Lung (tissue), 12 donors: Measurements from ENCODE around the gene ANGPTL4. TPM values are rescaled to one million over a fixed set of nuclear protein-coding genes. Genes with fewer than 3 reads are reported as not detected.
A peak's percentile ranks its signal among the peaks of the same experiment; 100 is the strongest.

ENCODE experiments used
- ATAC-seq: fragments of 200-7000 bp; cut with Tn5 transposase; one replicate; pipeline ENCODE4 v1.9.1; 2020; ENCODE audit warnings: moderate number of reproducible peaks; ENCODE audit not compliant: insufficient read depth, low FRiP score
- DNase-seq, 3 donors: peaks; one replicate each; pipeline ENCODE4 v3.0.0-alpha.2; 2013 to 2017
- H3K27ac ChIP-seq, 2 donors: one replicate each; pipeline ENCODE4 v1.5.1; 2013; ENCODE audit warnings: mild to moderate bottlenecking in 2 of 2, moderate library complexity in 2 of 2, control low read depth in 1 of 2, inconsistent platforms in 1 of 2, low read depth in 1 of 2, low read length in 1 of 2
- H3K27me3 ChIP-seq, 3 donors: one replicate each; pipeline ENCODE4 v1.5.1; 2013; ENCODE audit warnings: low read length in 2 of 3; ENCODE audit not compliant: control insufficient read depth in 3 of 3, insufficient read depth in 3 of 3
- H3K36me3 ChIP-seq, 4 donors: one replicate each; pipeline ENCODE4 v1.5.1; 2013; ENCODE audit warnings: low read length in 4 of 4, mild to moderate bottlenecking in 1 of 4, moderate library complexity in 1 of 4; ENCODE audit not compliant: control insufficient read depth in 4 of 4, insufficient read depth in 4 of 4
- H3K4me1 ChIP-seq, 5 donors: one replicate each; pipeline ENCODE4 v1.5.1; 2013; ENCODE audit warnings: low read length in 5 of 5, mild to moderate bottlenecking in 2 of 5, moderate library complexity in 1 of 5; ENCODE audit not compliant: control insufficient read depth in 5 of 5, insufficient read depth in 5 of 5
- H3K4me3 ChIP-seq: one replicate; pipeline ENCODE4 v1.5.1; 2013; ENCODE audit warnings: mild to moderate bottlenecking, control low read depth, moderate library complexity
- H3K9ac ChIP-seq, 2 donors: one replicate each; pipeline ENCODE4 v1.5.1; 2013; ENCODE audit warnings: low read length in 2 of 2, control low read depth in 1 of 2; ENCODE audit not compliant: insufficient read depth in 1 of 2
- H3K9me3 ChIP-seq, 4 donors: one replicate each; pipeline ENCODE4 v1.5.1; 2013; ENCODE audit warnings: low read length in 3 of 4, mild to moderate bottlenecking in 1 of 4, moderate library complexity in 1 of 4; ENCODE audit not compliant: control insufficient read depth in 4 of 4, insufficient read depth in 3 of 4
- WGBS, 2 donors: extraction: QIAGEN DNeasy Blood & Tissue Kit; methylation state at CpG; one replicate each; pipeline ENCODE4 v1.1.7; 2013; 5-methylcytosine and 5-hydroxymethylcytosine counted together
- polyA plus RNA-seq, 2 donors: library from polyadenylated mRNA; stranded (reverse); fragments of 200-250 nt; gene quantifications; one replicate each; pipeline ENCODE4 v1.2.1, GENCODE V29; 2013
- total RNA-seq, 2 donors: library from RNA; depleted of rRNA in 1 of 2; stranded (reverse); fragments of >200 nt in 1 of 2; gene quantifications; one replicate each; pipeline ENCODE4 v1.2.1, GENCODE V29; 2014 to 2021
- TF ChIP-seq, protein P1 (sequence below): IDR thresholded peaks from 2 replicates; pipeline ENCODE4 v1.5.1; 2012; ENCODE audit warnings: mild to moderate bottlenecking; ENCODE audit errors: control extremely low read depth, extremely low read depth
- donor health status: control.
- donor health status: control.
- donor health status: Bipolar disorder and iron deficiency.
- donor health status: healthy.
- donor health status: DM: yes; HTN: yes; CAD: no.

Gene ANGPTL4
- total and polyA plus RNA-seq, 4 donors = 4.4 to 96.3 (median 12.6) TPM

DNA sequence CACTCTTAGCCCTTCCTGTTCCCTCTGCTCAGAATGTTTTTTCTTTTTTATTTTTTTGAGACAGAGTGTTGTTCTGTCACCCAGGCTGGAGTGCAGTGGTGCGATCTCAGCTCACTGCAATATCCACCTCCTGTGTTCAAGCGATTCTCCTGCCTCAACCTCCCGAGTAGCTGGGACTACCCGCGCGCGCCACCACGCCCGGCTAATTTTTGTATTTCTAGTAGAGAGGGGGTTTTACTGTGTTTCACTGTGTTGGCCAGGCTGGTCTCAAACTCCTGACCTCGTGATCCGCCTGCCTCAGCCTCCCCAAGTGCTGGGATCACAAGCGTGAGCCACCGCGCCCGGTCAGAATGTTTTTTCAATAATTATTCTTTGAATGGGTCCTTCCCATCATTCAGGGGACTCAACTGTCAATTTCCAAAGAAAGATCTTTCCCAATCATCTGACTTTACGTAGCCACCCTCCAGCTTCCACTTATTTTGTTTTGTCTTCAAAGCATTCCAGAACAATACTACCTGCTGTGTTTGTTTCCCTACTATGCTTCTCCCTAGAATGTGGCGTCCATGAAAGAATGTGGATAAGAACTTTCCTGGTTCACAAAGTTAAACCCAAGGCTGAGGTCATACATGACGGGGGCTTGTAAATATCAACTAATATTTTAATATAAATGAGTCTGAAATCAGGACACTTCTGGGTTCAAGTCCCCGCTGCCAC, 44.0 kb upstream of the ANGPTL4 start:
- Histone ChIP-seq H3K27ac (no peak overlapping the region), H3K9ac (peak overlapping the region; percentile 93 to 97), H3K9me3 (no peaks in the 10 kb centered on the region), H3K36me3 (peaks cover 7 to 26% (median 23%) of the 10 kb centered on the region in 4 donors), H3K27me3 (no peaks in the 10 kb centered on the region), H3K4me3 (no peak overlapping the region), H3K4me1 (peaks cover 5 to 21% (median 12%) of the 10 kb centered on the region in 5 donors)
- DNase-seq (no peak), ATAC-seq (no peak)
- WGBS, 2 donors = 86 to 89% methylated on average over 19 of the region's 19 CpGs
- TF ChIP-seq, protein P1, sequence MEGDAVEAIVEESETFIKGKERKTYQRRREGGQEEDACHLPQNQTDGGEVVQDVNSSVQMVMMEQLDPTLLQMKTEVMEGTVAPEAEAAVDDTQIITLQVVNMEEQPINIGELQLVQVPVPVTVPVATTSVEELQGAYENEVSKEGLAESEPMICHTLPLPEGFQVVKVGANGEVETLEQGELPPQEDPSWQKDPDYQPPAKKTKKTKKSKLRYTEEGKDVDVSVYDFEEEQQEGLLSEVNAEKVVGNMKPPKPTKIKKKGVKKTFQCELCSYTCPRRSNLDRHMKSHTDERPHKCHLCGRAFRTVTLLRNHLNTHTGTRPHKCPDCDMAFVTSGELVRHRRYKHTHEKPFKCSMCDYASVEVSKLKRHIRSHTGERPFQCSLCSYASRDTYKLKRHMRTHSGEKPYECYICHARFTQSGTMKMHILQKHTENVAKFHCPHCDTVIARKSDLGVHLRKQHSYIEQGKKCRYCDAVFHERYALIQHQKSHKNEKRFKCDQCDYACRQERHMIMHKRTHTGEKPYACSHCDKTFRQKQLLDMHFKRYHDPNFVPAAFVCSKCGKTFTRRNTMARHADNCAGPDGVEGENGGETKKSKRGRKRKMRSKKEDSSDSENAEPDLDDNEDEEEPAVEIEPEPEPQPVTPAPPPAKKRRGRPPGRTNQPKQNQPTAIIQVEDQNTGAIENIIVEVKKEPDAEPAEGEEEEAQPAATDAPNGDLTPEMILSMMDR = no peak

DNA sequence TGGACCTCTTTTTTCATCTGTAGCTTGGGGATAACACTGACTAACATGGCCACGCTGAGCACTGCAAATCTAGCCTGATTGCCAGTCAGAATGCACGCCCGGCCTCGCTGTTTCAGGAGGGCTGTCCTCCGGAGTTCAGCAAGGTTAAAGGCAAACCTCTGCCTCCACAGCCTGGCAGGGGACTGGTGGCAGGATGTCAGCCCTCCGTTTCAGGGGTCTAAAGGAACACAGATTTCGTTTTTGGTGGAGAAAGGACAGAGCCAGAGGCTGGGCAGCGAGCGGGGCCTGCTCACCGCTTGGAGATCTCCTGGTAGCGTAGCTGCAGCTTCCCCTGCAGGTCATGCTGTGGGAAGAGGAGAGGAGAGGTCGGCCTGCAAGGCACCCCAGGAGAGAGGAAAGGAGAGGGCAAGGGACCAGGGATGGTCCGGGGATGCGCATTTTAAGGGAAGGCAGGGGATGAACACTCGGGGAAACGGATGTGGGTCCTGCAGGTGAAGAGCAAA, 43.3 kb upstream of the ANGPTL4 start:
- Histone ChIP-seq H3K4me1 (peaks cover 5 to 21% (median 12%) of the 10 kb centered on the region in 5 donors), H3K36me3 (peaks cover 3 to 23% (median 17%) of the 10 kb centered on the region in 4 donors), H3K9ac (peak overlapping the region; percentile 93 to 97), H3K4me3 (peak overlapping the region; percentile 54), H3K27ac (peak overlapping the region; percentile 91 to 94), H3K27me3 (no peaks in the 10 kb centered on the region), H3K9me3 (no peaks in the 10 kb centered on the region)
- WGBS, 2 donors = 4% methylated on average over 16 of the region's 16 CpGs
- ATAC-seq = no peak
- TF ChIP-seq, protein P1 = no peak
- no peak for DNase-seq

DNA sequence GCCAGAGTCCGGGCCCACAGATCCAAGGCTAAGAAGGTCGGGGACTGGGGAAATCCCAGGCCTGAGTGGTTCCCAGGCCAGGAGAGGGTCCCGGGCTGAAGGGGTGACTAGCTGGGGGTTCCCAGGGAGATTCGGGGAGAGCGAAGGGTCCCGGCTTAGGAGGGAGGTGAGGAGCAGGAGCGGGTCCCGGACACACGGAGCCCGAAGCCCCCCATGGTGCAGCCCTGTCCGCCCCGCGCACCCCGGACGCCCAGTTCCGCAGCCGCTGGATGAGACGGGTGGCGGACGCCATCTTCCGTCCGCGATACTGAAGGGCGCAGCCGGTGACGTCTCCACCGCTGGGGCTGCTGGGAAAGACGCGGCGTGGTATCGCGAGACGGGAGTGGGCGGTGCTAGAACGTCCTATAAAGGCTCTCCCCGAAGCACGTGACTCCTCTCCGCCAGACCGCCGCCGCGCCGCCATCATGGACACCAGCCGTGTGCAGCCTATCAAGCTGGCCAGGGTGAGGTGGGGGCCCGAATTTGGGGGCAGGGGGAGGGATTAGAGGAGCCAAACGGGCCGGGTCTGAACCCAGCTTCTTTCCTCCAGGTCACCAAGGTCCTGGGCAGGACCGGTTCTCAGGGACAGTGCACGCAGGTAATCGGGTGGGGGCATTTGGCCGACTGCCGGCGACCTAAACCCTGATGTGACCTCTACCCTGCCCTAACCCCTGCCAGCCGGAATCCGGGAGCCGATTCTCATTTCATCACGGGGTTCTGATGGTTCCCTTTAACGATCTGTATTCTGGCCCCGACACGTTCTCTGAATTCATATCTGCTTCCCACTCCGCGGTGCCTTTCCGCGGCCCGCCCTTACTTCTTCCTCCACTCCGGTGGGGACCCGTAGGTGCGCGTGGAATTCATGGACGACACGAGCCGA, 42.6 kb upstream of the ANGPTL4 start, which contains the start of the genes NDUFA7 and RPS28:
TSS of gene NDUFA7 (minus strand) at position 309 of the 919 bp plus-strand sequence. CDS start at position 292, 17 bp downstream.
TSS of gene RPS28 (plus strand) at position 430 of the 919 bp plus-strand sequence. CDS start at position 465, 35 bp downstream.
- peak within 1 kb of the TSS; percentile 93 to 97 for H3K9ac ChIP-seq
- H3K4me1 ChIP-seq = peaks cover 5 to 21% (median 12%) of the 10 kb centered on the region in 5 donors
- DNase-seq (peak; percentile 98 to 99 (median 98)), ATAC-seq (peak; percentile 94)
- TF ChIP-seq, protein P1 = peak; percentile 74
- H3K36me3 ChIP-seq = peaks cover 0 to 18% (median 14%) of the 10 kb centered on the region in 4 donors
- H3K4me3 ChIP-seq = peak within 1 kb of the TSS; percentile 84
- H3K27me3 ChIP-seq = no peaks in the 10 kb centered on the region
- H3K27ac ChIP-seq = peak within 1 kb of the TSS; percentile 91 to 94
- 0 to 1% methylated on average over 70 to 72 of the region's 72 CpGs for WGBS, 2 donors
- no peaks in the 10 kb centered on the region for H3K9me3 ChIP-seq
